K562 (cell line): Measurements from ENCODE around the gene PRELID1. TPM values are rescaled to one million over a fixed set of nuclear protein-coding genes. Genes with fewer than 3 reads are reported as not detected.

Experiments
- CEBPG ChIP-seq, 3 experiments: fragments of 200-800 bp in 1 of 3; sonication (Bioruptor generic) in 1 of 3; sonication (generic) in 1 of 3; formaldehyde crosslinking in 1 of 3; IDR thresholded peaks in 2 of 3; conservative IDR thresholded peaks in 1 of 3; 2 replicates each; pipeline versions ENCODE4 v1.6.1 to v1.8.0; 2016 to 2022; ENCODE audit warnings: missing compliant biosample characterization in 2 of 3, missing genetic modification characterization in 2 of 3, mild to moderate bottlenecking in 1 of 3, missing genetic modification reagents in 1 of 3
- KDM1A ChIP-seq, 2 experiments: fragments of 450-650 bp; IDR thresholded peaks; 2 replicates each; pipeline ENCODE4 v1.6.1; 2016; ENCODE audit warnings: mild to moderate bottlenecking in 2 of 2
- LARP7 ChIP-seq: fragments of 450-650 bp; IDR thresholded peaks from 2 replicates; pipeline ENCODE4 v1.6.1; 2016
- MEIS2 ChIP-seq: fragments of 450-650 bp; IDR thresholded peaks from 2 replicates; pipeline ENCODE4 v1.6.1; 2014; ENCODE audit warnings: mild to moderate bottlenecking; ENCODE audit not compliant: partially characterized antibody
- MTA2 ChIP-seq: fragments of 450-650 bp; IDR thresholded peaks from 2 replicates; pipeline ENCODE4 v1.6.1; 2016; ENCODE audit warnings: low read depth
- NFRKB ChIP-seq: fragments of 450-650 bp; IDR thresholded peaks from 2 replicates; pipeline ENCODE4 v1.6.1; 2016; ENCODE audit warnings: low read depth
- RBM15 ChIP-seq: fragments of 200-400 bp; formaldehyde crosslinking; IDR thresholded peaks from 2 replicates; pipeline ENCODE4 v1.6.1; 2018; ENCODE audit warnings: mild to moderate bottlenecking, low read length, moderate library complexity; ENCODE audit not compliant: insufficient read depth
- U2AF2 ChIP-seq: fragments of 200-400 bp; formaldehyde crosslinking; optimal IDR thresholded peaks from 2 replicates; pipeline ENCODE3; 2017; ENCODE audit warnings: low read depth, mild to moderate bottlenecking, low read length
- ZNF274 ChIP-seq: IDR thresholded peaks from 2 replicates; pipeline ENCODE4 v1.6.1; 2011; ENCODE audit warnings: low read depth, mild to moderate bottlenecking, low read length, moderate library complexity, borderline replicate concordance
- ZNF507 ChIP-seq: conservative IDR thresholded peaks from 2 replicates; pipeline ENCODE4 v1.6.1; 2017; ENCODE audit warnings: missing genetic modification characterization, missing compliant biosample characterization
- ZNF589 ChIP-seq: fragments of 200-800 bp; sonication (Bioruptor generic); IDR thresholded peaks from 2 replicates; pipeline ENCODE4 v1.6.1; 2016; ENCODE audit warnings: low read depth, missing genetic modification characterization, missing compliant biosample characterization
- ZNF764 ChIP-seq: fragments of 250-450 bp; sonication (Bioruptor Pico); IDR thresholded peaks from 2 replicates; pipeline ENCODE4 v1.4.0; 2020; ENCODE audit warnings: low read depth, mild to moderate bottlenecking, moderate library complexity
- ZNF766 ChIP-seq: fragments of 200-800 bp; sonication (Bioruptor generic); conservative IDR thresholded peaks from 2 replicates; pipeline ENCODE4 v1.6.1; 2016; ENCODE audit warnings: missing genetic modification characterization, missing compliant biosample characterization
- polyA plus RNA-seq, 8 experiments: library from polyadenylated mRNA; depleted of rRNA in 4 of 8; stranded (reverse) in 5 of 8; unstranded in 3 of 8; fragments of >200 nt; fragmentation: Nextera tagmentation in 2 of 8; fragmentation: Illumina TruSeq in 1 of 8; extraction: Ambion mirVana in 2 of 8; extraction: Trizol in 1 of 8; gene quantifications; 2 replicates each; pipeline versions ENCODE4 v1.2.1 to v1.2.3, GENCODE V29; 2011 to 2014; ENCODE audit warnings: inconsistent platforms in 1 of 8, missing spikeins in 1 of 8
- total RNA-seq, 7 experiments: library from RNA; depleted of rRNA in 6 of 7; stranded (reverse); fragments of >200 nt in 6 of 7; fragmentation: Illumina TruSeq in 2 of 7; extraction: Trizol in 2 of 7; gene quantifications; 2 replicates each; pipeline versions ENCODE4 v1.2.1 to v1.2.3, GENCODE V29; 2011 to 2021; ENCODE audit warnings: low replicate concordance in 1 of 7
- TF ChIP-seq, protein P1 (sequence below): fragments of 250-450 bp; sonication (Bioruptor Pico); IDR thresholded peaks from 2 replicates; pipeline ENCODE4 v1.4.0; 2020
- TF ChIP-seq, protein P2 (sequence below): sonication (generic); formaldehyde crosslinking; IDR thresholded peaks from 2 replicates; pipeline ENCODE4 v1.8.0; 2022; ENCODE audit warnings: mild to moderate bottlenecking, missing genetic modification reagents
- TF ChIP-seq, protein P3 (sequence below): sonication (generic); formaldehyde crosslinking; IDR thresholded peaks from 2 replicates; pipeline ENCODE4 v1.9.0; 2022; ENCODE audit warnings: mild to moderate bottlenecking, missing genetic modification reagents
- TF ChIP-seq, protein P4 (sequence below): sonication (generic); formaldehyde crosslinking; IDR thresholded peaks from 2 replicates; pipeline ENCODE4 v1.5.0; 2020; ENCODE audit warnings: missing genetic modification reagents
- TF ChIP-seq, protein P5 (sequence below): fragments of 450-650 bp; IDR thresholded peaks from 2 replicates; pipeline ENCODE4 v1.6.1; 2017; ENCODE audit warnings: mild to moderate bottlenecking, moderate library complexity

Gene PRELID1
- total and polyA plus RNA-seq, 9 of the 15 experiments (the other 6 are each of a cell fraction or from before 2014, with no cell fraction given) = 40.1 to 484 (median 340) TPM

DNA sequence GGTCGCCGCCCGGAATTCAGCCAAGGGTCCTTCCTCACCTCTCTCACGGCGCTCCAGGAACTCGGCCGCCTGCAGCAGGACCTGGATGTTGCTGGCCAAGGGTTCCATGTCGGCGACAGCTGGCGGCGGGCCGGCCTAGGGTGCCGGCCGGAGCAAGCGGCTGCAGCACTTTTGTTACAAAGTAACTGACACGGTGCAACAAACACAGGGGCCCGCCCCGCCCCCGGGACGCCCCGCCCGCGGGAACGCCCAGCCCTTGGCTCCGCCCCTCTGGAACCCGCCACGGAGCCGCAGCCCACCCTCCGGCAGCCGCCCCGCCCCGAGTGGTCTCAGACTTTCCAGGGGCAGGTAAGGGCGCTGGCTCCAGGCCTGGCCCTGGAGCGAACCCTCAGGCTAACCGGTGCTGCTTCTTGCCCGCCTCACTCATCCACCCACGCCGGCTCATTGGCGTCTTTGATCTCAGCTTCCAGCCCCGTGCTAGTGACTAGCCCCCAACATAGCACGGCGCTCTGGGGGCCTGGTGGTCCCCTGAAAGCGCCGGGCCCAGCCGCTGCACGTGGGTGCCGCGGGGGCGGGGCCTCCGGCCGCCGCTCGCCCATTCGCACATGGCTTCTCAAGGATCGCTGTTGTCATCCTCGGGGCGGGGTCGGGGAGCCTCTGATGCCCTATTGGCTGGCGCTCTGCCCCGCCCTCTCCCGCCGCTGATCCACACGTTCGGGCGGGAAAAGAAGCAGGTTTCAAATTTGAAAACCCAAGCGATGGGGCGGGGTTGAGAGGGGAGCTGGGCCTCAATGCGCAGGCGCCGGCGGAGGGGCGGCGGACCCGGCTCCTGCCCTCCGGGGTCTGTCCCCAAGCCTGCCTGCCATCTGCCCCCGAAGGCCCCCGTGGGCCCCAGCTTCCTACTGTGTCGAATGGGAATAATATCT, 8.4 kb downstream of the PRELID1 start, which contains the start of gene MXD3 (continued):
- TF ChIP-seq NFRKB (no peak; the same call in 1 of the 2 replicates), MTA2 (no peak), LARP7 (no peak), ZNF507 (no peak), CEBPG (CRISPR knock-in tag; IDR thresholded peaks at IDR 0.05) (no peak), CEBPG (tag; conservative IDR thresholded peaks at IDR 0.05 in 1 of 2, IDR thresholded peaks at IDR 0.05 in 1 of 2) (no peak), KDM1A (IDR thresholded peaks at IDR 0.05) (no peak), ZNF766 (CRISPR knock-in tag) (no peak; the same call in 1 of the 2 replicates), MEIS2 (peak; percentile 72), ZNF764 (CRISPR knock-in tag) (no peak), U2AF2 (no peak), ZNF274 (no peak), RBM15 (no peak), ZNF589 (CRISPR knock-in tag) (no peak)
- TF ChIP-seq, protein P1, sequence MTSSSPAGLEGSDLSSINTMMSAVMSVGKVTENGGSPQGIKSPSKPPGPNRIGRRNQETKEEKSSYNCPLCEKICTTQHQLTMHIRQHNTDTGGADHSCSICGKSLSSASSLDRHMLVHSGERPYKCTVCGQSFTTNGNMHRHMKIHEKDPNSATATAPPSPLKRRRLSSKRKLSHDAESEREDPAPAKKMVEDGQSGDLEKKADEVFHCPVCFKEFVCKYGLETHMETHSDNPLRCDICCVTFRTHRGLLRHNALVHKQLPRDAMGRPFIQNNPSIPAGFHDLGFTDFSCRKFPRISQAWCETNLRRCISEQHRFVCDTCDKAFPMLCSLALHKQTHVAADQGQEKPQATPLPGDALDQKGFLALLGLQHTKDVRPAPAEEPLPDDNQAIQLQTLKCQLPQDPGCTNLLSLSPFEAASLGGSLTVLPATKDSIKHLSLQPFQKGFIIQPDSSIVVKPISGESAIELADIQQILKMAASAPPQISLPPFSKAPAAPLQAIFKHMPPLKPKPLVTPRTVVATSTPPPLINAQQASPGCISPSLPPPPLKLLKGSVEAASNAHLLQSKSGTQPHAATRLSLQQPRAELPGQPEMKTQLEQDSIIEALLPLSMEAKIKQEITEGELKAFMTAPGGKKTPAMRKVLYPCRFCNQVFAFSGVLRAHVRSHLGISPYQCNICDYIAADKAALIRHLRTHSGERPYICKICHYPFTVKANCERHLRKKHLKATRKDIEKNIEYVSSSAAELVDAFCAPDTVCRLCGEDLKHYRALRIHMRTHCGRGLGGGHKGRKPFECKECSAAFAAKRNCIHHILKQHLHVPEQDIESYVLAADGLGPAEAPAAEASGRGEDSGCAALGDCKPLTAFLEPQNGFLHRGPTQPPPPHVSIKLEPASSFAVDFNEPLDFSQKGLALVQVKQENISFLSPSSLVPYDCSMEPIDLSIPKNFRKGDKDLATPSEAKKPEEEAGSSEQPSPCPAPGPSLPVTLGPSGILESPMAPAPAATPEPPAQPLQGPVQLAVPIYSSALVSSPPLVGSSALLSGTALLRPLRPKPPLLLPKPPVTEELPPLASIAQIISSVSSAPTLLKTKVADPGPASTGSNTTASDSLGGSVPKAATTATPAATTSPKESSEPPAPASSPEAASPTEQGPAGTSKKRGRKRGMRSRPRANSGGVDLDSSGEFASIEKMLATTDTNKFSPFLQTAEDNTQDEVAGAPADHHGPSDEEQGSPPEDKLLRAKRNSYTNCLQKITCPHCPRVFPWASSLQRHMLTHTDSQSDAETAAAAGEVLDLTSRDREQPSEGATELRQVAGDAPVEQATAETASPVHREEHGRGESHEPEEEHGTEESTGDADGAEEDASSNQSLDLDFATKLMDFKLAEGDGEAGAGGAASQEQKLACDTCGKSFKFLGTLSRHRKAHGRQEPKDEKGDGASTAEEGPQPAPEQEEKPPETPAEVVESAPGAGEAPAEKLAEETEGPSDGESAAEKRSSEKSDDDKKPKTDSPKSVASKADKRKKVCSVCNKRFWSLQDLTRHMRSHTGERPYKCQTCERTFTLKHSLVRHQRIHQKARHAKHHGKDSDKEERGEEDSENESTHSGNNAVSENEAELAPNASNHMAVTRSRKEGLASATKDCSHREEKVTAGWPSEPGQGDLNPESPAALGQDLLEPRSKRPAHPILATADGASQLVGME (CRISPR knock-in tag) = no peak
- TF ChIP-seq, protein P2, sequence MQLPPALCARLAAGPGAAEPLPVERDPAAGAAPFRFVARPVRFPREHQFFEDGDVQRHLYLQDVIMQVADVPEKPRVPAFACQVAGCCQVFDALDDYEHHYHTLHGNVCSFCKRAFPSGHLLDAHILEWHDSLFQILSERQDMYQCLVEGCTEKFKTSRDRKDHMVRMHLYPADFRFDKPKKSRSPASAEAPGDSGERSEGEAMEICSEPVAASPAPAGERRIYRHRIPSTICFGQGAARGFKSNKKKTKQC (CRISPR knock-in tag) = peak; percentile 60; the same call in 1 of the 2 replicates
- TF ChIP-seq, protein P3, sequence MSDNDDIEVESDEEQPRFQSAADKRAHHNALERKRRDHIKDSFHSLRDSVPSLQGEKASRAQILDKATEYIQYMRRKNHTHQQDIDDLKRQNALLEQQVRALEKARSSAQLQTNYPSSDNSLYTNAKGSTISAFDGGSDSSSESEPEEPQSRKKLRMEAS (CRISPR knock-in tag) = peak; percentile 99
- TF ChIP-seq, protein P4, sequence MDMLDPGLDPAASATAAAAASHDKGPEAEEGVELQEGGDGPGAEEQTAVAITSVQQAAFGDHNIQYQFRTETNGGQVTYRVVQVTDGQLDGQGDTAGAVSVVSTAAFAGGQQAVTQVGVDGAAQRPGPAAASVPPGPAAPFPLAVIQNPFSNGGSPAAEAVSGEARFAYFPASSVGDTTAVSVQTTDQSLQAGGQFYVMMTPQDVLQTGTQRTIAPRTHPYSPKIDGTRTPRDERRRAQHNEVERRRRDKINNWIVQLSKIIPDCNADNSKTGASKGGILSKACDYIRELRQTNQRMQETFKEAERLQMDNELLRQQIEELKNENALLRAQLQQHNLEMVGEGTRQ (CRISPR knock-in tag) = peak; percentile 76
- TF ChIP-seq, protein P5, sequence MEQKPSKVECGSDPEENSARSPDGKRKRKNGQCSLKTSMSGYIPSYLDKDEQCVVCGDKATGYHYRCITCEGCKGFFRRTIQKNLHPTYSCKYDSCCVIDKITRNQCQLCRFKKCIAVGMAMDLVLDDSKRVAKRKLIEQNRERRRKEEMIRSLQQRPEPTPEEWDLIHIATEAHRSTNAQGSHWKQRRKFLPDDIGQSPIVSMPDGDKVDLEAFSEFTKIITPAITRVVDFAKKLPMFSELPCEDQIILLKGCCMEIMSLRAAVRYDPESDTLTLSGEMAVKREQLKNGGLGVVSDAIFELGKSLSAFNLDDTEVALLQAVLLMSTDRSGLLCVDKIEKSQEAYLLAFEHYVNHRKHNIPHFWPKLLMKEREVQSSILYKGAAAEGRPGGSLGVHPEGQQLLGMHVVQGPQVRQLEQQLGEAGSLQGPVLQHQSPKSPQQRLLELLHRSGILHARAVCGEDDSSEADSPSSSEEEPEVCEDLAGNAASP = no peak
